NK-92 (cell line): Measurements from ENCODE around the gene MYO3B.

Source experiments
- DNase-seq: peaks from one replicate; lab custom pipeline; 2025; ENCODE audit not compliant: unreplicated experiment; lab: John Stamatoyannopoulos, UW

MYO3B gene

GRCh38 chr2:170229125-170229524 is 51.2 kb downstream of the MYO3B start:
- no peak for DNase-seq

GRCh38 chr2:170229744-170230143 is 51.8 kb downstream of the MYO3B start:
- no peak for DNase-seq

DNA sequence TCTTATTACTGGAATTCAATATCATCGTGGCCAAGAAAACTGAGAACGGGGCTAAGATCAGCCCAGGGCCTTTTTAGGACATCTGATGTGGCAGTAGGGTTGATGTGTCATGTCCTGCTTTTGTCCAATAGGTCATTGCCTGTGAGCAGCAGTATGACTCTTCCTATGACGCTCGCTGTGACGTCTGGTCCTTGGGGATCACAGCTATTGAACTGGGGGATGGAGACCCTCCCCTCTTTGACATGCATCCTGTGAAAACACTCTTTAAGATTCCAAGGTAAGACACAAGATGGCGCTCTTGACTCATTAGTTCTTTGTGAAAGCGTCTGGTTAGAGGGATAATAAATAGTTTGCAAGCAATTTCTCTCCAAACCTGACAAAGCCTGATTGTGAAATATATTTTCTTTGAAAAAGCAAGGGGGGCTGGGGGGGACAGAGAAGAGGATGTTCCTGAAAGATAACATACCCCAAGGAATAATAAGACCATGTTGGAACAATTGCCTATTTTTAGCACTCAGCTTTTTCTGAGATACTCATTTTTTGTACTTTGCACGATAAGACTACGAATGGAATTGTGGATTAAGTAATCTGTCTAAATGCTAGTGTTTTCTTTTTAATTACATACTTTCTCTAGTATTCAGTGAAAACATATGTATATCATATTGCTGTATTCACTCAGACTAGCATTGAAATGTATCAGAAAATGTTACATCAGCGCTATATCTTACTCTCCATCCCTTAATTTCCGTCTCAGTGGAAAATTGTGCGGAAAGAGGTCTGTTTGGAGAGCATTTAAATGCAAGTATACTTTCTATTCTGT is 58.1 kb downstream of the MYO3B start:
- DNase-seq: no peak

DNA sequence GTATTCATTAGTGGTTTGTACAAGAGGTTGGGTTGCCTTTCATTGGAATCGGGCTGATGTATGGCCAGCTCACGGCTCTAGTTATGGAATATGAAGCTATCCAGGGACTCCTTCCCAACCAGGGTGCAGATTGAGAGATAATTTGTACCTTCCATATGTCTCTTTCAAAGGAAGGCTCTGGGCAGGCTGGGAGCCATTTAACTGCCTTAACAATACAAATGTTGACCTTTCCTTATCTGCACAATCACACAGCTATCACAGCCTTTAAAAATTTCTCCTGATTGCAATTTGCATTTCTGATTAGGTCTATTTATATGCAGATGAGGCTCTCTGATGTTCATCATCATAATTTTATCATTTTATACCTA is 58.7 kb downstream of the MYO3B start:
- no peak for DNase-seq

DNA sequence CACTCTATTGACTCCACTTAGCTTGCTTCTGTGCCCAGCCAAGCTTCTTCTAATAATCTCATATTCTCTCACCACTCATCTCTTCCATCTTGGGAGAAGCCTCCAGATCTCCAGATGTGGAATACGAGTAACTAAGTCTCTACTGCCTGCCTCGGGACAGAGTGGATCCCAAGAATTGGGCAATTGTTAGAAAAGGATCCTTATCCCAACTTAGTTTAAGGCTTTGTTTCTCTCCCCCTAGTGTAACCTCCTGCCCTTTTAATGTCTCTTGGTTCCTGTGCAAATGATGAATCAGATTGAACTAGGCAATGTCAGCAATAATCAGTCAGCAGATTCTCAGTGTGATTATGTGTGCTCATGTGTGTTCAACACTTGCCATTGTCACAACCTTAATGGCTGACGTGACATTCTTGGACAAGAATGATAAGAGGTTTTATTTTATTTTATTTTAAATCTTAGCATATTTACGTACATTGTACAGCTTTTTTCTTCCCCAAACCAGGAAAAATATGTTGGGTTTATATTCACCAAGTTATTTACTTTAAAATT is 59.7 kb downstream of the MYO3B start:
- DNase-seq: no peak

- no peak for DNase-seq
Observed at GRCh38 chr2:170238776-170239175, 60.8 kb downstream of the MYO3B start.

GRCh38 chr2:170240629-170241028 is 62.7 kb downstream of the MYO3B start:
- no peak for DNase-seq

DNA sequence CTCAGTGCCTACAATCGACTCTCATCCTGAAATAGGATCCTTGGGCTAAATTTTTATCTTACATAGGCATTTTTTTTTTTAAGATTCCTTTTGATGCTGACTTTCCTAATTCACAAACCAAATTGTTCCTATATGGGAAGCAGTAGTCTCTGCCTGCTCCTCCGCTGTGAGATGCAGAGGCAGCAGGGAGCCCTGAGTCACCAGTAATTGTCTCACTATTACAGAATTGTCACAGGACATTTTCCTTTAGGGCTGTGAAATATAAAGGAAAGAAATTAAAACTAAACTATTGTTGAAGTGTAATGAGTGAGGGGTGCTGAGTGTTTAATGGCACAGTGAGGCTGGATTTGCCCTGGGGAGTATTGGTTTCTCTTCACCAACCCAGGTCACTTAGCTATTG is 63.8 kb downstream of the MYO3B start:
- DNase-seq: no peak

- no peak for DNase-seq
Observed at GRCh38 chr2:170243118-170243837, 65.3 kb downstream of the MYO3B start.

- no peak for DNase-seq
Observed at GRCh38 chr2:170243898-170244297, 66.0 kb downstream of the MYO3B start.

DNA sequence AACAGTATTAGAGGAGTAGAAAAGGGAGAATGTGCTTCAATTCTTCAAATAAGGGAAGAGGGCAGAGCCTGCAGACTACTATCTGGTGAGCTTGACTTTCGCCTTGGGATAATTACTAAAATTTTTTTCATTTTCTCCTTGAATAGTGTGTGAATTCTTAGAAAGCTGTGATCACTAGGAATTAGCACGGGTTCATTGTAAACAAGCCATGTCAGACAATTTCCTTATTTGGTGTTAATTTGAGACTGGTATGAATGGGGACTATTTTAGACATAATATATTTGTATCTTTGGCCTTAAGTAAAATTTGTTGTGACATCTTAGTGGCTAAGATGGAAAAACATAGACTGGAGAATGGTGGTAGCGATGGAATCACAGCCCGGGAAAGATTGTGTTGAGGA is 66.6 kb downstream of the MYO3B start:
- no peak for DNase-seq

GRCh38 chr2:170245312-170245711 is 67.4 kb downstream of the MYO3B start:
- DNase-seq: no peak

DNA sequence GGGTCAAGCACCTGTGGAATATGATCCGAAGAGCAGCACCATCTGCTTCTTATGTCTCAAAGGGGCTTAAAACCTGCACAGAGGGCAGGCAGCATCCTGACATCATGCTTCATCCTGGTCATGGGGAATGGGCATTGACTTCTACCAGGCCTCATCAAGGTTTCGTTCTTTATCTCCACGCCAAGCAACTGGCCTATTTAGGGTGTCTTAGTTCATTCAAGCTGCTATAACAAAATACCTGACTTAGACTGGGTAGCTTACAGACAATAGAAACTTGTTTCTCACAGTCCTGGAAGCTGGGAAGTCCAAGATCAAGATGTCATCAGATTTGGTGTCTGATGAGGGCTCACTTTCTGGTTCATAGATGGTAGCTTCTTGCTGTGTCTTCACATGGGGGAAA is 69.4 kb downstream of the MYO3B start:
- no peak for DNase-seq

DNA sequence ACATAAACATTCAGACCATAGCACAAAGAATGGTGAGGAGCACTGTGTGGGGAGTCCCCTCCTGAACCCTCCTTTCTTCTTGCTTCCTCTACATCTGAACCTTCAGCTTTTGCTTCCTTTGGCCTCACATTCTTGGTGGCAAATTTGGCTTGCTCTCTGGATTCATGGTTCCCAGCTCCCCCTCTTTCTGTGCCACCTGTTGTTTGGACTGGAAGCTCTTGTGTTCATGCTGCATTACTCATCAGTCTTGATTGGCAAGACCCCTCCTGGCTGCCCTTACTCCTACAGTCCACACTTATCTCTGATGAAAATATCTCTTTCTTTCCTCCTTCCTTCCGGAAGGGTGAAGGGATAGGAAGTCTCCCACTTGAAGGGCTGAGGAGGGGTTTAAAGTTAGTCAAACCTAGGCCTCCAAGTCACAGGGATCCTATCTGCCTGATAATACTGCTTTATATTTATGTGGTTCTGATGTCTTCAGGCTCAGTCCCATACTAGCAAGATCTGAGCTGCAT is 70.0 kb downstream of the MYO3B start:
- DNase-seq: no peak

GRCh38 chr2:170248574-170249393 is 70.8 kb downstream of the MYO3B start:
- DNase-seq: no peak

DNA sequence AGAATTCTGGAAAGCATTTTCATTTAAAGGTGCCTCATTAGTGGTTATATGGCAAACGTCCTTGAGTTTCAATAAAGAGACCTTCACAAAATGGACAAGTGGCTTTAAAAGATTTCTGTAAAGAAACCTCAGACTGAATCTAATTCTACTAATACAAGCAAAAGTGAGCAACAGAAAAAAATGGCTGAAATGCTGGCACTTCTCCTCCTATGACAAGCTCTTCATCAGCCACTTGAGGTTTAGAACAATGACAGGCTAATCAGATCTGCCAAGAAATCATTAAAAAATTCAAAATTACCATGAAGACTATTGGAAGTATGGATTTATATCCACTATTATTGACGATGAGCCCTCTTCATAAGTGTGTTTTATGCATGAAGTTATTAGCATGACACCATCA is 71.8 kb downstream of the MYO3B start:
- no peak for DNase-seq

DNA sequence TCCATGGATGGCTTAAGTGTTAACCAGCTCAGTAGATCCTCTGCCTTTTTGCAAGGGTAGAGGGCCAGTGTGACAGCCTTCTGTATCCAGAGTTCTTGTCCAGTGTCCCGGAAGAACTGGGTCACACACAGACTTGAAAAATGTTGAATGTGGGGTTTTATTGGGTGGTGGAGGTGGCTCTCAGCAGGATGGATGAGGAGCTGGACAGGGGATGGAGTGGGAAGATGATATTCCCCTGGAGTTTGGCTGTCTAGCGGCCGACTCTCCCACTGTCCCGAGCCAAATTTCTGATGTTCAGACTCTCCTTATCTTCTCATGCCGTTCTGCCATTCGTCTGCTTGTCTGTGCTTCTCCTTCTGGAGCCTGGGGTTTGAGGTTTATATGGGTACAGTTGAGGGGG is 72.6 kb downstream of the MYO3B start:
- no peak for DNase-seq

DNA sequence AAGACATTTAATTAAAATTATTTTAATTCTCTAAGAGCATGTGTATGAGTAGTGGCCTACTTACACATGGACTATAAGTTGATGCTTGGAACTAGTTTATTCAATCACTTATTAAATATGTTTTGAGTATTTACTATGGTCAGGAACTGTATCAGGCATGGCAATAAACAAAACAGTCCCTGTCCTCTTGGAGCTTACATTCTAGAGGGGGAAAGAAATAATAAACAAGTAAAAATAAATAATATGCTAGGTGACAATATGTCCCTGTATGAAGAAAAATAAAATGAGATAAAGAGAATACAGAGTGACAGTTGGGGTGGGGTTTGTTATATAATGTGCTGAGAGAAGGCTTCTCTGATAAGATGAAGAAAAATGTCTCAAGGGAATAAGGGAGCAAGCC is 74.5 kb downstream of the MYO3B start:
- no peak for DNase-seq

DNA sequence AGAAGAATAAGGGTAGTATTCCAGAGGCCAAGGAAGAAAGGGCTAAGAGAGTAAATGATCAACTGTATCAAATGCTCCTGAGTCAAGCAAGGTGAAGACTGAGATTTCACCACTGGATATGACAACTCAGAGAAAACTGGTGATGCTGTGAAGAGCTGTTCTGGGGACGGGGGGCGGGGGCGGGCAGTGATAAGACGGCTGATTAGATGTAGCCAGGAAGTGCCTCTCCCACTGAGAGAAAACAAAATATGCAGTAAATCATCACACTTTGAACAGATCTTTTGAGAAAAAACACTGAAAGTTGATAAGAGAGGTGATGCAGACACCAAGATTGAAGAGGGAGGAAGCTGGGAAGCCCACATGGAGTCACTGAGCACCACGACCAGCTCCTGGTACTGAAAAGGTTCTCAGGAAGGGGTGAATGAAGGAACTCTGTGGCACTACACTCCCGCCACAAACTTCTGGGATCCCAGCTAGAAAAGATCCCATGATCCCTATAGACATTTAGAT is 75.8 kb downstream of the MYO3B start:
- DNase-seq: no peak

DNA sequence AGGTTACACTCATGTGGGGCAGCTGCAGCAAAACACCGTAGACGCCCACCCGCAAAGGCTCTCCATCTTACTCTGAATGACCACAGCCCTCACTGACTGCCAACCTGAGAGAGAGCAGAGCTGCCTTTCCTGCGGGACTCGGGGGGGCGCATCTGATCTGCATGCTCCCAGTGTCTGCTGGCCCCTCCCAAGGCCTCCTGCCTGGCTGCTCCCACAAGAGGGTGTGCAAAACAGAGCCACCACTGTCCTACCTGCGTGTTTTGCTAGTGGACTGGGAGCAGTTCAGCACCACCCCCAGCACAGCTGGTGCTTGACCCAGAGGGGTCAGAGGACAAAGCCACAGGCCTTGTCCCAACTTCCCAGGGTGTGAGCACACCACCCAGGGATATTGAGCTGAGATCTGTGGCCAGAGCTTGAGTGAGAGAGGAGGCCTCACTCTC is 76.4 kb downstream of the MYO3B start:
- DNase-seq: no peak

DNA sequence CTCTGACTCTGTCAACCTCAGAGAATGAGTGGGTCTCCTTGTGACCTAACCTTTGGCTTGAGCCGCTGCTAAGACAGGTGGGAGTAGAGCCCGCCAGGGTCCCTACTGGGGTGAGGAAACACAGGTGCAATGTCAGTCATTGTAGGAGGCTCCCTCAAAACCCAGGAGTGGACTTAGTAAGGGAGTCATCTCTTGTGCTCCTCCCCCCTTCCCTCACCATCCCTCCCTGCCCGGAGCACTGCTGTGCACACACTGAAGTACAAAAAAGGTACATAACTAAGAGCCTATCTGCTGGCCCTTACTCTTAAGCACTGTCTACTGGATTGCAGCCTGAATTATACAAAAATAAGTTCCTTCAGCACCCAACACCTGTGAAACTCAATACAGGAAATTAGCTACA is 77.2 kb downstream of the MYO3B start:
- no peak for DNase-seq
